ENCODE data around the gene ADGRV1. TPM values are rescaled to one million over a fixed set of nuclear protein-coding genes. Genes with fewer than 3 reads are reported as not detected.

The ADGRV1 gene
- polyA plus RNA-seq, 1 donor from 2014 or later, result 3.7 TPM

GRCh38 chr5:90889325-90889600 is 330.7 kb downstream of the ADGRV1 start:
- Histone ChIP-seq H3K79me2 (replicated peaks; ENCODE audit: insufficient read depth, low read length) (no peaks in the 10 kb centered on the region), H3K9ac (ENCODE audit: low read length) (no peak overlapping the region), H4K20me1 (ENCODE audit: insufficient read depth) (no peaks in the 10 kb centered on the region), H3F3A (ENCODE audit: insufficient read depth, low read length, poor library complexity, severe bottlenecking) (no peaks in the 10 kb centered on the region), H2AFZ (ENCODE audit: low read depth, low read length) (no peak overlapping the region), H3K9me2 (ENCODE audit: insufficient read depth, low read length) (no peaks in the 10 kb centered on the region), H3K4me2 (ENCODE audit: low read length) (no peak overlapping the region), H3K27ac (ENCODE audit: low read length) (no peak overlapping the region), H3K9me3 (ENCODE audit: low read length) (no peaks in the 10 kb centered on the region), H3K36me3 (ENCODE audit: insufficient read depth, low read length) (no peaks in the 10 kb centered on the region), H3K4me3 (ENCODE audit: low read length) (no peak overlapping the region), H3K27me3 (ENCODE audit: insufficient read depth, low read depth, low read length) (no peaks in the 10 kb centered on the region)
- no peak for TF ChIP-seq REST (IDR thresholded peaks at IDR 0.05; ENCODE audit: borderline replicate concordance)
- TF ChIP-seq RAD21 (conservative IDR thresholded peaks at IDR 0.05), result no peak
- no peak for TF ChIP-seq POLR2AphosphoS5 (IDR thresholded peaks at IDR 0.05)
- TF ChIP-seq TAF1 (IDR thresholded peaks at IDR 0.05; ENCODE audit: low read depth), result no peak
- no peak for TF ChIP-seq MXI1 (conservative IDR thresholded peaks at IDR 0.05; ENCODE audit: poor library complexity, severe bottlenecking)
- no peak for TF ChIP-seq SMC3 (conservative IDR thresholded peaks at IDR 0.05; ENCODE audit: poor library complexity)
- no peak for TF ChIP-seq EZH2 (IDR thresholded peaks at IDR 0.05; ENCODE audit: borderline replicate concordance, insufficient read depth, low read length, poor library complexity, severe bottlenecking)
- TF ChIP-seq EP300 (conservative IDR thresholded peaks at IDR 0.05; ENCODE audit: poor library complexity, severe bottlenecking), result no peak
- TF ChIP-seq CTCF (IDR thresholded peaks at IDR 0.05; ENCODE audit: poor library complexity, severe bottlenecking), result no peak

GRCh38 chr5:90890180-90890579 is 331.6 kb downstream of the ADGRV1 start:
- H4K20me1 ChIP-seq (ENCODE audit: insufficient read depth), result no peaks in the 10 kb centered on the region
- H3K9me3 ChIP-seq (ENCODE audit: low read length), result no peaks in the 10 kb centered on the region
- H3K27ac ChIP-seq (ENCODE audit: low read length), result no peak overlapping the region
- H3K9me2 ChIP-seq (ENCODE audit: insufficient read depth, low read length), result no peaks in the 10 kb centered on the region
- H3K9ac ChIP-seq (ENCODE audit: low read length), result no peak overlapping the region
- no peak overlapping the region for H2AFZ ChIP-seq (ENCODE audit: low read depth, low read length)
- H3K27me3 ChIP-seq (ENCODE audit: insufficient read depth, low read depth, low read length), result no peaks in the 10 kb centered on the region
- no peak overlapping the region for H3K4me2 ChIP-seq (ENCODE audit: low read length)
- H3F3A ChIP-seq (ENCODE audit: insufficient read depth, low read length, poor library complexity, severe bottlenecking), result no peaks in the 10 kb centered on the region
- H3K36me3 ChIP-seq (ENCODE audit: insufficient read depth, low read length), result no peaks in the 10 kb centered on the region
- H3K4me3 ChIP-seq (ENCODE audit: low read length), result no peak overlapping the region
- H3K79me2 ChIP-seq (replicated peaks; ENCODE audit: insufficient read depth, low read length), result no peaks in the 10 kb centered on the region
- TF ChIP-seq REST (IDR thresholded peaks at IDR 0.05; ENCODE audit: borderline replicate concordance) (no peak), MXI1 (conservative IDR thresholded peaks at IDR 0.05; ENCODE audit: poor library complexity, severe bottlenecking) (no peak)

All from neural cell (in vitro differentiated cells).